NCI-H2171 treated with DMSO at 0.1 percent for 48 hours (cell line): ENCODE data around the gene DMXL1.

Experiments
- DNase-seq: peaks from one replicate; lab custom pipeline; 2025; lab: John Stamatoyannopoulos, UW

Gene DMXL1

GRCh38 chr5:119290607-119291006, 219.7 kb downstream of the DMXL1 start:
- DNase-seq, result no peak

GRCh38 chr5:119291056-119291455, 220.2 kb downstream of the DMXL1 start:
- DNase-seq, result no peak

- no peak for DNase-seq
Observed at GRCh38 chr5:119291877-119292276, 221.0 kb downstream of the DMXL1 start.

- no peak for DNase-seq
Observed at GRCh38 chr5:119292701-119293515, 222.0 kb downstream of the DMXL1 start.

- DNase-seq, result no peak
Observed at GRCh38 chr5:119293516-119293829, 222.6 kb downstream of the DMXL1 start.
